ENCODE measurements around the gene KRT26. TPM values are rescaled to one million over a fixed set of nuclear protein-coding genes. Genes with fewer than 3 reads are reported as not detected.

Gene KRT26
- total and polyA plus RNA-seq, 10 of the 15 experiments (the other 5 are each of a cell fraction or from before 2014, with no cell fraction given): not detected

DNA sequence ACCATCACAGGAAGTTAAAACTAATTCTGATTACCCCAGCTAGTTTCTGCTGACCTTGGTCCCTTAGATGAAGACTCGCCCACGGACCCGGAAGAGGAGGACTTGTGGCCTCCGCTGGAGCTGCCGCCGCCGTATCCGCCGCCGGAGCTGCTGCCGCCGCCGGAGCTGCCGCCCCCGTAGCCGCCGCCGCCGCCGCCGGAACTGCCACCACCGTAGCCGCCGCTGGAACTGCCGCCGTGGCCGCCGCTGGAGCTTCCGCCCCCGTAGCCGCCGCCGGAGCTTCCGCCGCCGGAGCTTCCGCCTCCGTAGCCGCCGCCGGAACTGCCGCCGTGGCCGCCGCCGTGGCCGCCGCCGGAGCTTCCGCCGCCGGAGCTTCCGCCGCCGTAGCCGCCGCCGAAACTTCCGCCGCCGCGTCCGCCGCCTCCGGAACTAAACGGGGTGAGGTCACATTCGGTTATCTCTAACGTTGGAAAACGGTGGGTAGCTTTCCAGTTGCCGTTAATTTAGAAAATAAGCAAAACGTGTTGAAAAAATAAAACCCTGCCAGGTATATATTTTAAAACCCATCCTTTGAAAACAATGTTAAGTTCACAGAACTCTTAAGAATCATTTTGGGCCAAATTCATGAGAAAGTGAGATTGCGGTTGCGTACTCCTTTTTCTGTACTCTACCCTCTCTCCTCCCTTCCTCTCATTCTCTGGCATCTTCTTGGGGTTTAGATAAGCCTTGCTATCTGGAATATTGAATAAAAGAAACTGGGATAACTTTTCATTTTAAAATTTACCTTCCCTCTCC, 46.9 kb upstream of the KRT26 start:
- H3K36me3 ChIP-seq (ENCODE audit: control insufficient read depth in 2 of 2, insufficient read depth in 2 of 2, low read length in 1 of 2): peaks cover 0 to 7% of the 10 kb centered on the region in 2 experiments; a peak in 2 of 4 replicates
- POLR2A ChIA-PET: interaction anchor here (0.6 to 1.2 kb wide), 15 partner anchors 9 to 1225 kb away, joined by 3 to 7 read pairs (median 3); partner anchors contain the start of genes EIF1 and TOP2A
- H3K4me1 ChIP-seq (ENCODE audit: control insufficient read depth, insufficient read depth, low read length): peaks cover 12% of the 10 kb centered on the region
- DNase-seq (ENCODE audit: low read depth, low spot score): no peak
- CTCF ChIA-PET: interaction anchor here (0.7 to 3.5 kb wide), 11 partner anchors 11 to 848 kb away, joined by 3 to 14 read pairs (median 3); no protein-coding TSS in a partner anchor
- WGBS (ENCODE audit: insufficient coverage, insufficient replicate concordance, low lambda C conversion rate, missing lambda C conversion rate): 4% methylated on average over 71 of the region's 73 CpGs
- RAD21 ChIA-PET (ENCODE audit: unreplicated experiment): interaction anchor here (0.8 to 2.0 kb wide), 14 partner anchors 15 to 829 kb away, joined by 3 to 9 read pairs (median 5); partner anchors contain the start of gene SMARCE1
- in situ Hi-C loops (cut with MboI): no loop called here
- intact Hi-C loops (cut with micrococcal nuclease; ENCODE audit: unreplicated experiment): no loop called here
- no peaks in the 10 kb centered on the region for H3K27me3 ChIP-seq (replicated peaks in 1 of 2; ENCODE audit: control insufficient read depth in 2 of 2, insufficient read depth in 2 of 2, low read length in 1 of 2)
- no peak for FAIRE-seq
- H3K27ac ChIP-seq (ENCODE audit: control insufficient read depth, insufficient read depth): peak overlapping the region; percentile 76
- peak overlapping the region; percentile 75 for H2AFZ ChIP-seq (ENCODE audit: control insufficient read depth, low read depth, low read length)
- H3K9ac ChIP-seq (ENCODE audit: control insufficient read depth, insufficient read depth, low read length): peak overlapping the region; percentile 79
- TSS peak; percentile 86 for BruUV-seq (replicated peaks)
- peak; percentile 91 for ATAC-seq
- H3K9me3 ChIP-seq (replicated peaks; ENCODE audit: control insufficient read depth, insufficient read depth, low read length): no peaks in the 10 kb centered on the region
- H3K79me2 ChIP-seq (ENCODE audit: control insufficient read depth, insufficient read depth, low read length): peaks cover 5% of the 10 kb centered on the region
- peak overlapping the region; percentile 78 for H3K4me3 ChIP-seq
- SMC1A ChIA-PET (ENCODE audit: uncharacterized antibody, unreplicated experiment): interaction anchor here (0.7 to 2.6 kb wide), 7 partner anchors 12 to 258 kb away, joined by 3 to 13 read pairs (median 4); no protein-coding TSS in a partner anchor
- H3K4me2 ChIP-seq (ENCODE audit: control insufficient read depth, insufficient read depth): peak overlapping the region; percentile 60
- no peaks in the 10 kb centered on the region for H4K20me1 ChIP-seq (ENCODE audit: control insufficient read depth, insufficient read depth)
- TF ChIP-seq TAF1 (IDR thresholded peaks at IDR 0.05; ENCODE audit: borderline replicate concordance, low read depth, low read length): peak; percentile 37; the same call in 1 of the 2 replicates
- TF ChIP-seq HCFC1 (IDR thresholded peaks at IDR 0.05; ENCODE audit: low read length): peak; percentile 37; the same call in 1 of the 2 replicates
- TF ChIP-seq POLR2A (IDR thresholded peaks at IDR 0.05; ENCODE audit: low read depth, low read length): peak; percentile 85
- TF ChIP-seq CBX5 (IDR thresholded peaks at IDR 0.05; ENCODE audit: low read depth): 0 out of 2 replicates have a peak, but pooled peaks have one; percentile 9
- no peak for TF ChIP-seq KLF5 (IDR thresholded peaks at IDR 0.05; ENCODE audit: partially characterized antibody)
- peak; percentile 82 for TF ChIP-seq GABPA (IDR thresholded peaks at IDR 0.05; ENCODE audit: low read depth)
- no peak for TF ChIP-seq BRCA1 (IDR thresholded peaks at IDR 0.05; ENCODE audit: low read depth, low read length)
- no peak for TF ChIP-seq SMARCA5 (IDR thresholded peaks at IDR 0.05)
- peak; percentile 92 for TF ChIP-seq NR2C1 (IDR thresholded peaks at IDR 0.05)
- 0 out of 2 replicates have a peak, but pooled peaks have one; percentile 39 for TF ChIP-seq GATAD2B (conservative IDR thresholded peaks at IDR 0.05; ENCODE audit: low read depth)
- TF ChIP-seq ATF7 (IDR thresholded peaks at IDR 0.05; ENCODE audit: low read depth): peak; percentile 67
- peak in 1 of 2 experiments; percentile 73; a peak in 2 of 4 replicates for TF ChIP-seq ETV6 (conservative IDR thresholded peaks at IDR 0.05 in 1 of 2, IDR thresholded peaks at IDR 0.05 in 1 of 2; ENCODE audit: borderline replicate concordance in 1 of 2, low read depth in 1 of 2)
- TF ChIP-seq POLR2AphosphoS5 (IDR thresholded peaks at IDR 0.05; ENCODE audit: low read length): peak; percentile 60; the same call in 1 of the 2 replicates
- TF ChIP-seq, protein P1, sequence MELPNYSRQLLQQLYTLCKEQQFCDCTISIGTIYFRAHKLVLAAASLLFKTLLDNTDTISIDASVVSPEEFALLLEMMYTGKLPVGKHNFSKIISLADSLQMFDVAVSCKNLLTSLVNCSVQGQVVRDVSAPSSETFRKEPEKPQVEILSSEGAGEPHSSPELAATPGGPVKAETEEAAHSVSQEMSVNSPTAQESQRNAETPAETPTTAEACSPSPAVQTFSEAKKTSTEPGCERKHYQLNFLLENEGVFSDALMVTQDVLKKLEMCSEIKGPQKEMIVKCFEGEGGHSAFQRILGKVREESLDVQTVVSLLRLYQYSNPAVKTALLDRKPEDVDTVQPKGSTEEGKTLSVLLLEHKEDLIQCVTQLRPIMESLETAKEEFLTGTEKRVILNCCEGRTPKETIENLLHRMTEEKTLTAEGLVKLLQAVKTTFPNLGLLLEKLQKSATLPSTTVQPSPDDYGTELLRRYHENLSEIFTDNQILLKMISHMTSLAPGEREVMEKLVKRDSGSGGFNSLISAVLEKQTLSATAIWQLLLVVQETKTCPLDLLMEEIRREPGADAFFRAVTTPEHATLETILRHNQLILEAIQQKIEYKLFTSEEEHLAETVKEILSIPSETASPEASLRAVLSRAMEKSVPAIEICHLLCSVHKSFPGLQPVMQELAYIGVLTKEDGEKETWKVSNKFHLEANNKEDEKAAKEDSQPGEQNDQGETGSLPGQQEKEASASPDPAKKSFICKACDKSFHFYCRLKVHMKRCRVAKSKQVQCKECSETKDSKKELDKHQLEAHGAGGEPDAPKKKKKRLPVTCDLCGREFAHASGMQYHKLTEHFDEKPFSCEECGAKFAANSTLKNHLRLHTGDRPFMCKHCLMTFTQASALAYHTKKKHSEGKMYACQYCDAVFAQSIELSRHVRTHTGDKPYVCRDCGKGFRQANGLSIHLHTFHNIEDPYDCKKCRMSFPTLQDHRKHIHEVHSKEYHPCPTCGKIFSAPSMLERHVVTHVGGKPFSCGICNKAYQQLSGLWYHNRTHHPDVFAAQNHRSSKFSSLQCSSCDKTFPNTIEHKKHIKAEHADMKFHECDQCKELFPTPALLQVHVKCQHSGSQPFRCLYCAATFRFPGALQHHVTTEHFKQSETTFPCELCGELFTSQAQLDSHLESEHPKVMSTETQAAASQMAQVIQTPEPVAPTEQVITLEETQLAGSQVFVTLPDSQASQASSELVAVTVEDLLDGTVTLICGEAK (IDR thresholded peaks at IDR 0.05; ENCODE audit: borderline replicate concordance): peak; percentile 79; the same call in 1 of the 2 replicates
- peak; percentile 77 for TF ChIP-seq IKZF1 (conservative IDR thresholded peaks at IDR 0.05)
- no peak for TF ChIP-seq WRNIP1 (IDR thresholded peaks at IDR 0.05; ENCODE audit: borderline replicate concordance, low read depth, low read length)
- TF ChIP-seq ZZZ3 (IDR thresholded peaks at IDR 0.05; ENCODE audit: control insufficient read depth, insufficient read length, low read depth): no peak
- TF ChIP-seq, protein P2, sequence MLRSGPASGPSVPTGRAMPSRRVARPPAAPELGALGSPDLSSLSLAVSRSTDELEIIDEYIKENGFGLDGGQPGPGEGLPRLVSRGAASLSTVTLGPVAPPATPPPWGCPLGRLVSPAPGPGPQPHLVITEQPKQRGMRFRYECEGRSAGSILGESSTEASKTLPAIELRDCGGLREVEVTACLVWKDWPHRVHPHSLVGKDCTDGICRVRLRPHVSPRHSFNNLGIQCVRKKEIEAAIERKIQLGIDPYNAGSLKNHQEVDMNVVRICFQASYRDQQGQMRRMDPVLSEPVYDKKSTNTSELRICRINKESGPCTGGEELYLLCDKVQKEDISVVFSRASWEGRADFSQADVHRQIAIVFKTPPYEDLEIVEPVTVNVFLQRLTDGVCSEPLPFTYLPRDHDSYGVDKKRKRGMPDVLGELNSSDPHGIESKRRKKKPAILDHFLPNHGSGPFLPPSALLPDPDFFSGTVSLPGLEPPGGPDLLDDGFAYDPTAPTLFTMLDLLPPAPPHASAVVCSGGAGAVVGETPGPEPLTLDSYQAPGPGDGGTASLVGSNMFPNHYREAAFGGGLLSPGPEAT (IDR thresholded peaks at IDR 0.05; ENCODE audit: low read depth): 0 out of 2 replicates have a peak, but pooled peaks have one; percentile 16

Measured in GM12878 (cell line).